Mucosa of gallbladder (tissue), 1 donor: ENCODE measurements around the gene KDM2B. TPM values are rescaled to one million over a fixed set of nuclear protein-coding genes. Genes with fewer than 3 reads are reported as not detected.

Experiments used
- DNase-seq: peaks from one replicate; pipeline ENCODE4 v3.0.0-alpha.2; 2020; ENCODE audit warnings: low spot score
- total RNA-seq: library from RNA; stranded (reverse); gene quantifications from one replicate; pipeline ENCODE4 v1.2.1, GENCODE V29; 2021
- donor health status: DM: no; HTN: no; CAD: no.

The KDM2B gene
- total RNA-seq = 26.9 TPM

DNA sequence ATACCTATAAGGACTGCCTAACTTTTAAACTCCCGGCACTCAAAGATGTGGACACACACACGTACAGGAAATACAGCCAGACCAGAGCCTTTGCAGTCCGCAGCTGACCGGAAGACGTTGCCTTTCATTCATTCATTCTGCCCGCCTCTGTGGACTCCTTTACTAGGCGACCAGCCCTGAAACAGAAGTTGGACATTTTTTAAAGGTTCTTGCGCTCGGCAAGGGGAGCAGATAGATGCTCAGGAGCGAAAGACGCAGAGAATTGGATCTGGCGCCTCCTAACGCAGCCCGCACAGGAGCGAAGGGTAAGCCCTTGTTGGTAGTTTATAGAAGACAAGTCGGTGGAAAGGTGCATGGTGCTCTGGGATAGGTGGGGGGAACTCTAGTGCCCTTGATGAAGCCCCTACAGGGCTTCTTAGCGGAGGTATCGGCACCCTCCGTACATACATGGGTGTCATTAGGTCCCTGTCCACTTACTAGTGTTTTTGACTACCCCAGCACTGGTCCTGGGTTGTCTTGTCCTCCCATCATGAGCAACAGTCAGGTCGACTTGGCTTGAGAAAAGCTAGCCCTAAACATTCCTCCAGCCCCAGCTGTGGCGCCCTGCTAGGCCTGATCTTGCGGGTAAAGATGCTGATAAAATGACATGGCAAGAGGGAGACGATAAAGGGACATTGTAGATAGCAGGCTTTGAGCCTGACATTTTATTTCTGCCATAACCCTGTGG lies at the start of gene KDM2B:
Gene KDM2B, minus strand, starts transcription at position 65 of the 727 bp plus-strand sequence. CDS start 112 bp downstream, outside the sequence.
- DNase-seq = peak; percentile 43

DNA sequence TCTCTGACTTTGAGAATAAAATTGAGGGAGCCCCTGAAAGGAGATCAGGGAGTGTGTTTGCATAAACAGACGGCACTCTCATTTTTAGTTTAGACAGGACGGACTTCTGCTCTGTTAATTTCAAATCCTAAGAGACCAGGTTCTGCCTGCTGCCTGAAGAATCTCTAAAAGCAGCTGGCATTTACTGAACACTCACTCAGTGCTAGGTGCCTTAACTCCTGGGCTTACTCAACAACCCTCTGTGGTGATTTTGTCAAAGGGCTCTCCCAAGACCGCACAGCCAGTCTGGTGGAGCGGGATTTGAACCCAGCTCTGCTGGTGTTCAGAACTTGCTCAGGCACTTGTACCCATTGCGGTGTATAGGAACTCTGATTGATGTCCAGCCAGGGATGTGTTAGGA lies 47.7 kb upstream of the KDM2B start:
- DNase-seq = no peak

DNA sequence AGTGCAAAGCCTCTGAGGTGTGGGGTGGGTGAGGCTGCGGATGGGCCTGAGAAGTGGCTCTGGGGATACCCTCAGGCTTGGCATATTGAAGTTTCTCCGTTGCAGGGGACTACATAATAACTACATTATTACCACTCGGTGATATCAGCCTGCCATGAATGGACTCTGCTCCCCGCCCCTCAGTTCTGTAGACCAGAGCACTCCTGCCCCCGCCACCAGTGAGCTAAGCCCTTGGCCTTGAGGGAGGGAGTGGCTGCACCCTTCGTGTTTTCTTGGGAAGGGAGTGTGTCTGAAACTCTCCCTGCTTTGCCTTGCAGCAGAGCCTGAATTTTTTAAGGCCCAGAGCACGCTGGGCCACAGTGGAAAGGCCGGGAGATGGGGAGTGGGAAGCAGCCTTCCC lies 47.2 kb upstream of the KDM2B start:
- DNase-seq = peak; percentile 27

DNA sequence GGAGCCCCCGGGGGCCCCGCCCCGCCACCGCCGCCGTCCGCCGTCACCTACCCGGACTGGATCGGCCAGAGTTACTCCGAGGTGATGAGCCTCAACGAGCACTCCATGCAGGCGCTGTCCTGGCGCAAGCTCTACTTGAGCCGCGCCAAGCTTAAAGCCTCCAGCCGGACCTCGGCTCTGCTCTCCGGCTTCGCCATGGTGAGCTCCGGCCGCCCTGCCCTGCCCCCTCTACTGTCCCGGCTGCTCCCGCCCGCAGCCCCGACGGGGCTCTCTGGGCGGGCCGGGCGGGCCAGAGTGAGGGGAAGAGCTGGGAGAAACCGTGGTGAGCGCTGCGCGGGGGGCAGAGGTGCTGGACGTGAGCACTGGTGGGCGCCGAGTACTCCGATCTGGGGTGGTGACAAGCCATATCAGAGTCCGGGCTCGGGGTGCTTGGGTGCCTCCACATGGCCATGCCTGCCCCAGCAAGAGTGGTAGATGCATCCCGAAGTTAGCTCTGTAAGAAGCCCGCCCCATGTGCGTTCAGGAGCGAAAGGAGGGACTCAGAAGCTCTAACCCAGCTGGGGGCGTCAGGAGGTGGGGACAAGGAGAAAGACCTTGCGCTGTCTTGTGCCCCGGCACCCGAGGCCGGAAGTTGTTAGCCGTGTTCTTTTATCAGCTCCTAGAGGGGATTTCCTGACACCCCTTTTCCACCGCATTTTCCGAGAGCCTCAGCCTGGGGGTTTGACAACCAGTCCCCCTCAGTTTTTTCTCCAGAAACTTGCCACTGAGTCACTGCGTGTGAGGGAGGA lies 46.2 kb upstream of the KDM2B start:
- peak; percentile 50 for DNase-seq

DNA sequence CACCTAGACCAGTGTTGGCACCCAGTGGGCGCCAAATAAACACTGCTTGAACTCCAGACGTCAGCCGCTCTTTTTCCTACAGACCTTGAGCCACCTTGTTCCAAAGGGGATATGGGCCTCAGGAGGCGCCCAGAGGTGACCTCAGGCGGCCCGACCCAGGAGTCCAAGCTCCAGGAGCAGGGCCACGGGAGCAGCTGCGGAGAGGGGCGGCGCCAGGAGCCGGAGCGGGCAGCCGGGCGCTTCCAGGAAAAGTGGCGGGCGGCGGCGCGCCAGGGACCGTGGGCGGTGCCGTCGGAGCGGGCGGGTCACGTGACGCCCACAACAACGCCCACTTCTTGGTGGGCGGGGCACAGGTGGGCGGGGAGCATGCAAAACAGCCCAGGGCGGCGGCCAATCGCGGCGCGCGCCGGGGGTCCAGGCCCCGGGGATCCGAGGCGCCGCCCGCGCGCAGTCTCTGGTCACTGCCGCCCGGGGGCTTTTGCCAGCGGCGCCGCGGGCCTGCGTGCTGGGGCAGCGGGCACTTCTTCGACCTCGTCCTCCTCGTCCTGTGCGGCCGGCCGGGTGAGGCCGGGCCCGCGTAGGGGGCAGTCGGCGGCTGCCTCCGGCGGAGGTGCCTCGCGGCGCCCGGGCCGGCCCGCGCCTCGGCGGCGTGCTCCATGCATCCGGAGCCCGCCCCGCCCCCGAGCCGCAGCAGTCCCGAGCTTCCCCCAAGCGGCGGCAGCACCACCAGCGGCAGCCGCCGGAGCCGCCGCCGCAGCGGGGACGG lies 45.4 kb upstream of the KDM2B start, which contains the start of gene ORAI1:
Gene ORAI1, plus strand, starts transcription at position 444 of the 766 bp plus-strand sequence.
- DNase-seq = peak; percentile 96

DNA sequence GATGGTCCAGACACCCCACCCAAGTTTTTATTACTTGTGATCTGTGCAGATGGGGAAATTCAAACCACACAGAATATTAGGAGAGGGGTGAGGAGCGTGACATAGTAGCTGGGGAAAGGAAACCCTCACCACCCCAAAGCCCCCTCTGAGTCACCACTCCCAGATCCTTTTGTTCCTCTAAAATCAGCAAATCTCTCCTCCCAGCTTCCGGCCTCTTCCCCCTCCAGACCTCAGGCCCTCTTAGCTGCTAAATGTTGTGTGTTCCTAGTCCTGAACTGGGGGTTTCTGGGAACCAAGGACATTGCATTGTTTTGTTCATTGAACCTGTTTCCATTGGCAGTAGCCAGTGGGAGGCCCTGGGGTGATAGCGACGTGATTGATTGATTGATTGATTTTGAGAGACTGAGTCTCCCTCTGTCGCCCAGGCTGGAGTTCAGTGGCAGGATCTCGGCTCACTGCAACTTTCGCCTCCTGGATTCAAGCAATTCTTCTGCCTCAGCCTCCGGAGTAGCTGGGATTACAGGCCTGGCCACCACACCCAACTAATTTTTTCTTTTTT lies 39.6 kb upstream of the KDM2B start:
- DNase-seq = no peak

DNA sequence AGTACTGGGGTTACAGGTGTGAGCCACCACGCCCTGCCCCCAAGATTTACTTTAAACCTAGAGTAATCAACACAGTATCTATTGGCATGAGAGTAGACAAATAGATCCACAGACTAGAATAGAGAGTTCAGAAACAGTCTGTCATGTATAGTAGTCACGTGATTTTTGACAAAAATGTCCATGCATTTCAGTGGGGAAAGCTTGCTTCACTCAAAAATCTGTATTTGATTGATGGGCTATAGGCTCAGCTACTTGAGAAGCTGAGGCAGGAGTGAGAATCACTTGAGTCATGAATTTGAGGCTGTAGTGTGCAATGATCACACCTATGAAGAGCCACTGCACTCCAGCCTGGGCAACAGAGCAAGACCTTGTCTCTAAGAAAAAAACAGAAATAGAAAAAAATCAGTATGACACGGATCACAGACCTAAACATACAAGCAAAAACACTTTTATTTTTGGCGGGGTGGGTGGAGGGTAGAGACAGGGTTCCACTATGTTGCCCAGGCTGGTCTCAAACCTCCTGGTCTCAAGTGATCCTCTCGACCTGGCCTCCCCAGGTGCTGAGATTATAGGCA lies 37.9 kb upstream of the KDM2B start:
- DNase-seq = no peak

DNA sequence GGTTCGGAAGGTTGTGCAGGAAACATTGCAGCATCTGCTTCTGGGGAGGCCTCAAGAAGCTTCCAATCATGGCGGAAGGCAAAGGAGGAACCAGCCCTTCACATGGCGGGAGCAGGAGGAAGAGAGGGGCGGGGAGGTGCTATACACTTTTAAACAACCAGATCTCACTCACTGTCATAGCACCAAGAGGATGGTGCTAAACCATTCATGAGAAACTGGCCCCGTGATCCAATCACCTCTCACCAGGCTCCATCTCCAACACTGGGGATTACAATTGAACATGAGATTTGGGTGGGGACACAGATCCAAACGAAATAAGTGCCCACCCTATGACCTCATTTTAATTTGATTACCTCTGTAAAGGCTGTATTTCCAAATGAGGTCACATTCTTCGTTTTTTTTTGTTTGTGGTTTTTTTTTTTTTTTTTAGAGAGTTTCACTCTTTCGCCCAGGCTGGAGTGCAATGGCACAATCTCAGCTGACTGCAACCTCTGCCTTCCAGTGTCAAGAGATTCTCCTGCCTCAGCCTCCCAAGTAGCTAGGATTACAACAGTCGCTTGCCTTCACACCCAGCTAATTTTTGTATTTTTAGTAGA lies 34.1 kb upstream of the KDM2B start:
- no peak for DNase-seq

DNA sequence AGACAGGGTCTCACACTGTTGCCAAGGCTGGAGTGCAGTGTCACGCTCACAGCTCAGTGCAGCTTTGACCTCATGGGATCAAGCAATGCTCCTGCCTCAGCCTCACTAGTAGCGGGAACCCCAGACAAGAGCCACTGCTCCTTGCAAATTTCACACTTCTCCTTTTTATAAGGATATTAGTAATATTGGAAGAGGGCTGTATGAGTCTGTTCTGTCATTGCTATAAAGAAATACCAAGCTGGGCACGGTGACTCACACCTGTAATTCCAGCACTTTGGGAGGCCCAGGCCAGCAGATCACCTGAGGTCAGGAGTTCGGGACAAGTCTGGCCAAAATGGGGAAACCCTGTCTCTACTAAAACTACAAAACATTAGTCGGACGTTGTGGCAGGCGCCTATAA lies 32.6 kb upstream of the KDM2B start:
- DNase-seq = no peak

DNA sequence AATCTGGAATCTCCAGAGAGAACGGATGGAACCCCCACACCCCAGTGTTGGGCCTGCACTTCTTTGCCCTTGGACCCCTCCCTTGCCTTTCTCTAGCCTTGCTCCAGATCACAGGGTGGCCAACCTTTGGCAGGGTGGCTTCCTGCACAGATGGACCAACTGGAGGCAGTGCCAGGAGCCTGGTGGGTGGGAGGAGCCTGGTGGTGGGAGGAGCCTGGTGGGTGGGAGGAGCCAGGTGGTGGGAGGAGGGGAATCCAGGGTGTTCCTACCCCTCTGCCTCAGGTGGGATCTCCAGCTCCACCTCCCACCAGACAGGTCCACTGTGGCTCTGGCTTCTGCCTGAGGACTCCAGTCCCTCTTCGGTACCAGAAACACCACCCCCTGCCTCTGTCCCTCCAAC lies 30.5 kb upstream of the KDM2B start:
- no peak for DNase-seq

DNA sequence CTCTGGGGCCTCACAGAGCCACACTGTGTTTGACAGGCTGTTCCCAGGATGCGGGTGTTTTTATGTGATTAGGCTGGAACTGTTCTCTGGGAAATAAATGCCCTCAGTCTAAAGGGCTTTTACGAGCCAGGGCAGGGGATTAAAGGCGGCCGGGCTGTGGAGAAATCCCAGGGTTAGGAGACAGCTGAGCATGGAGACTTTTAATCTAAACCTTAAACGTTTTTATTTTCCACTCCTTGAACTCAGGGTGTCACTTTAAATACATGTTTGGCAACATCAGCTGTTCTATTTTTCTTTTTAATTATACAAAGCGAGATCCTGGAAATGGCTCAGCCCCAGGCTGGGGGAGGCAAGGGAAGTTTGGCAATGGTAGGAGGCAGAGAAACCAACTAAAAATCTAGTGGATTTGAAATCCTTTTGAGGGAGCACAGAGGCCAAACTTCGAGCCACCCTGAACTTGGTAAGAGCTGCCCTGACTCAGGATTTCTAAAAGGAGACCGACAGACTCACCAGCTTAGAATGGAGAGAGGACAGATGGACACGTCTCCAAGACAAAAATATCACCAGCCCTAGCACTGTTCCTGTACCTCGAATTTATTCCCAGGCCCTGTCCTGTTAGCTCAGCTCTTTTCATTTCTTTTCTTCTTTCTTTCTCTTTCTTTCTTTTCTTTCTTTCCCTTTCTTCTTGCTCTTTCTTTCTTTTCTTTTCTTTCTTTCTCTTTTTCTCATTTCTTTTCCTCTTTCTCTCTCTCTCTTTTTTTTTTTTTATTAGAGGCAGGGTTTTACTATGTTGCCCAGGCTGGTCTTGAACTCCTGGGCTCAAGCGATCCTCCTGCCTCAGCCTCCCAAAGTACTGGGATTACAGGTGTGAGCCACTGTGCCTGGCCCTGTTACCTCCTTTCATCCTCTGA lies 29.7 kb upstream of the KDM2B start:
- no peak for DNase-seq

DNA sequence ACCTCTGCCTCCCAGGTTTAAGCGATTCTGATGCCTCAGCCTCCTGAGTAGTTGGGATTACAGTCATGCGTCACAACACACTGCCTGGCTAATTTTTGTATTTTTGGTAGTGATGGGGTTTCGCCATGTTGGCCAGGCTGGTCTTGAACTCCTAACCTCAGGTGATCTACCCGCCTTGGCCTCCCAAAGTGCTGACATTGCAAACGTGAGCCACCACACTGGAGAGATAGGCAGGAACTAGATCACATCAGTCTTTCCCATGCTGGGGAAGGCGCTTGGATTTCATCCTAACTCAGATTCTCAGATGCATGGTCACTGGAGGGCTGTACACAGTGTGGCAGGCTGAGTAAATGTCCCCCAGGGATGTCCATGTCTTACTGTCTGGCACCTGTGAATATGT lies 27.5 kb upstream of the KDM2B start:
- DNase-seq = no peak

DNA sequence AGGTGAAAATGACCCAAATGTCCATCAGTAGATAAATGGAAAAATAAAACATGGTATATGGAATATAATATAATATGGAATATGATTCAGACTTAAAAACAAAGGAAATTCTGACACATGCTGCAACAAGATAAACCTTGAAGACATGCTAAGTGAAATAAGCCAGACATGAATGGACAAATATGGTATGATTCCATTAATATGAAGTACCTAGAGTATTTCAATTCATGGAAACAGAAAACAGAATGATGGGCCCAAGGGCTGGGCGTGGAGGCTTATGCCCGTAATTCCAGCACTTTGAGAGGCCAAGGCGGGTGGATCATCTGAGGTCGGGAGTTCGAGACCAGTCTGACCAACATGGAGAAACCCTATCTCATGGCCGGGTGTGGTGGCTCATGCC lies 22.8 kb upstream of the KDM2B start:
- DNase-seq = no peak

DNA sequence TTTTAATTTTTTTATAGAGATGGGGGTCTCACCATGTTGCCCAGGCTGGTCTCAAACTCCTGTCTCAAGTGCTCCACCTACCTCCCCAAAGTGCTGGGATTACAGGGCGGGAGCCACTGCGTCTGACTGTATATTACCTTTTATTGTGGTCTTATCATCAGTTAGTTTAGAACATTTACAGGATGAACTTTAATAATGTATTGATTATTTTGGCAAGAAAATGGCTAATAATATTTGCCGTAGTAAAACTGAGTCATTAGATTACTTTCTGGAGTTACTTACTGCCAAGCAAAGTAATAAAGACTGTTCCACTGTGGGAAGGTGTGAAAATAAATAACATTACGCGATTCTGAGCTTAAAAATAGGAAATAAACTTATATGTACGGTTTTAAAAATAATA lies 21.9 kb upstream of the KDM2B start:
- DNase-seq = no peak

DNA sequence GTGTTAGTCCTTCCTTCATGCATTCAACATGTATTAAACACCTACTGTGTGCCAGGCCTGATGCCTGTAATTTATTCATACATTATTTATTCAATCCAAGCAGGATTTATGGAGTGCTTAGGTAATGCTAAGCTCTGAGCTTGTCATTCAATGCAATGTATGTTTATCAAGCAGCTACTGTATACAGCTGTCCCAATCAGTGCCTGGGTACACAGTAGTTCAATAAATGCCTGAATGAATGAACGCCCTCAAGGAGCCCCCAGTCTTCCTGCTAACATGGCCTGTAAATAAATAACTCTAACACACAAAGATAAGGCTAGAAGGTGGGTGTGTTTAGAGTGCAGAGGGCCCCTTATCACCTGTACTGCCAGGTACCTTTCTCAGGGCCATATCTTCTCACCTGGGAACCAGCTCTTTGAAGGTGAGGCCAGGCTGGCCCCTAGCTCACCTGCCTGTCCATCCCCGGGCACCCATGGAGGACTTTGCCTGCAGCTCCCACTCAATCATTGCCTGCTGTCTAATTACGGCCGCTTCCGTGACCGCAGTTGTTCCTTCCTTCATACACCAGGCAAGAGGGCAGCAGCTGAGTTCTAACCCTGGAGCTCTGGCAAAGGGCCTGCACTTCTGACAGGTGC lies 20.0 kb upstream of the KDM2B start:
- peak; percentile 51 for DNase-seq

DNA sequence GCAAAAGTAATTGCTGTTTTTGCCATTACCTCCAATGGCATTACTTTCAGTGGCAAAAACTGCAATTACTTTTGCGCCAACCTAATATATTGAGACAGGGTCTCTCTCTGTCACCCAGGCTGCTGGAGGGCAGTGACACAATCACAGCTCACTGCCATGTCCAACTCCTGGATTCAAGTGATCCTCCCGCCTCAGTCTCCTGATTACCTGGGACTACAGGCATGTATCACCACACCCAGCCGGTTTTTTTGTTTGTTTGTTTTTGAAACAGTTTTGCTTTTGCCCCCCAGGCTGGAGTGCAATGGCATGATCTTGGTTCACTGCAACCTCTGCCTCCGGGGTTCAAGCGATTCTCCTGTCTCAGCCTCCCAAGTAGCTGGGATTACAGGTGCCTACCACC lies 15.7 kb upstream of the KDM2B start:
- DNase-seq = no peak

DNA sequence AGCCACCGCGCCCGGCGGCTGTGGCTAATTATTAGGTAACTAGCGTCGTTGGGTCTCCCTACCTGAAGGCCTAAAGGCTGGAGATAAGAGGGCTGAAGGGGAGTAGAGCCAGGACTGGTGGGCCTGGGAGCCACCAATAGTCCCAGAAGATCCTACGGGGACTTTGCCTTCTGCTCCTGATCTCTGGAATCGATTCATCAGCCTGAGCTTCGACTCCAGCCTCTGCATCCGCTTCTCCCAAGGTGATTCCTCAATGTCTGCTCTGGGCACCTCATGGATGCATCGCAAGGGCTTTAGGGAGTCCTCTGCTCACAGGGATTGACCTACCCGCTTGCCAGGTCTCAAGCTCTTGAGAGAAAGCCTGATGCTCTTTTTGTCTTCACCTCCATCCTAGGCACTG lies 14.7 kb upstream of the KDM2B start:
- no peak for DNase-seq

DNA sequence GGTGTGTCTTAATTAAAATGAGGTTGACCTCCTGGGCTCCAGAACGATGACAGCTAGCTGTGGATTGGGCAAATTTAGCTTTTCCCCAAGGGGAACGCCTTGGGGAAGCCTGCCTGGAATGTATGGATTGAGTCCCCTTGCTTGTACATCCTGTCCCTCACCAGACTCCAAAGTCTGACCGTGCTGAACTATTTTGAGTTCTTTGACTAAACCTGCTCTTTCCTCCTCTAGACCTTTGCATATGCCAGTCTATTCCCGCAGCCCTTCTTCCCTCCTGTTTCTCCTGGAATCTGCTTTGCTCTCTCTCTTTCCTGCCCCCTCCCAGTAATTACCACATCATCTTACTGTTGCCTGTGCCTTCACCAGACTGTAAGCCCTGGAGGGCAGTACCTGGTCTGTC lies 11.5 kb upstream of the KDM2B start:
- DNase-seq = no peak

DNA sequence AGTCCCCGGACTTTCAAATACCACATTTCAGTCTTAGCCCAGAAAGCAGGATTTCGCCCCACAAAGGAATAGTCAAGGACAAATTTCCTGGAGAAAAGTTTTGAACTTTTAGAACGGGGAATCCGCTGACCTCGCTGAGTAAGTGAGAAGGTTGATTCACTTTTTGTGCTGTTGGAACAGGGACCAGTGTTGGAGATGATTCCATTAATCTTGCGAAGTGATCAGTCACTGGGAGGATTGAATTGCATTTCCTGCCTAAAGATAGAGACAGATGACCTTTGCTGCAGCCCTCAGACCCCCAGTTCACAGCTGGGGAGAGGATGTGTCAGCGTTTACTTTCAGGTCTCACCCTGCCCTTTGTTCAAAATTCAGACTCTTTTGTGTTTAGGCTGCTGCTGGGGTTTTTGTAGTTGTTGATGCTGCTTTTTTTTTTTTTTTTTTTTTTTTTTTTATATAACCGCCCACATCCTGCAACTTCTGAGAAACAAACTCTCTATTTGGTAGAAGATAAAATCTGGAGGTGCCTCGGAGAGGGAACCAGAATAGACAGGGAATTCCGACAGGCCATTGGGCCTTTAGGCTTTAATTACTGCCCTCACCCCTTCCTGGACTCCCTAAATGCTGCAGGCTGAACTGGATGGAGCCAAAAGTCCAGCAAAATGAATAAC lies 9.8 kb upstream of the KDM2B start:
- DNase-seq = no peak
